Stimulated activated CD8-positive, alpha-beta memory T cell treated with anti-CD3 and anti-CD28 coated beads, Interleukin-4, amount 100 ng/mL, for 4 hours (primary cell): ENCODE data around the gene STEAP2.

Source experiments
- DNase-seq, 2 donors: peaks; one replicate each; pipeline ENCODE4 v3.0.0-alpha.2; 2020; ENCODE audit warnings: low read depth in 2 of 2, low spot score in 1 of 2

The STEAP2 gene

DNA sequence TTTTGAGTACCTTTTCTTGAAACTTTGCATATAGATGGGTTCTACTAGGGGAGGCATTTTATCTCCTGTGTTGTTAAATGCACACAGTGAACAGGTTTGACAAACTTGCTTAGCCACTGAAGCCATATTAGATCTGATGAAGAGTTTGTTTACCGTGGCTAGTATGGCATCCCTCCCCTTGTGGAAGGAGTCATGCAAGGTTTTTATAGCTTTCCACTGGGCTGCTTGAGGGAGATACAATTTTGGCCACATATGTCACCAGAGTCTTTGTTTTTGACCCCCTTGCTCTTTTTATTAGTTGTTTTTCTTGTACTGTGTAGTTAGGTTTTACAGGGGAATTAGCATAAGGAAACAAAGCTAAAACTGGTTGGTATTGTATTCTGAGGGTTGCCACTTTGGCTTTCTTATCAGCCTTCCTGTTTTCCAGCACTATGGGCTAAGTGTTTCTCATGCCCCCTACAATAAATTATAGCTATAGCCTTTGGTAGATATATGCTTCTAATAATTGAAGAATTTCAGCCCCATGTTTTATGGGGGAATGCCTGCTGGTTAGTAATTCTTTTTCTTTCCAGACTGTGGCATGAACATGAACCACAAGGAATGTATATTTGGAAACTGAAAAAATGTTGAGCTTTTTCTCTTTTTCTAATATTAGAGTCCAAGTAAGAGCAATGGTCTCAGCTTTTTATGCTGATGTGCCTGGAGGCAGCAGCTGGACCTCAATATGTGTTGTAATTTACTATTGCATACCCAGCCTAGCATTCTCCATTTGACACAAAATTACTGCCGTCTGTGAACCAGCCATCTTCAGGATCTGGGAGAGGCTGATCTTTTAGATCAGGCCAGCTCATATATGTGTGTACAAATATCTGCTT lies 18.4 kb upstream of the STEAP2 start:
- DNase-seq = no peak

- no peak for DNase-seq
Measured at GRCh38 chr7:90194911-90195809, 16.4 kb upstream of the STEAP2 start.

DNA sequence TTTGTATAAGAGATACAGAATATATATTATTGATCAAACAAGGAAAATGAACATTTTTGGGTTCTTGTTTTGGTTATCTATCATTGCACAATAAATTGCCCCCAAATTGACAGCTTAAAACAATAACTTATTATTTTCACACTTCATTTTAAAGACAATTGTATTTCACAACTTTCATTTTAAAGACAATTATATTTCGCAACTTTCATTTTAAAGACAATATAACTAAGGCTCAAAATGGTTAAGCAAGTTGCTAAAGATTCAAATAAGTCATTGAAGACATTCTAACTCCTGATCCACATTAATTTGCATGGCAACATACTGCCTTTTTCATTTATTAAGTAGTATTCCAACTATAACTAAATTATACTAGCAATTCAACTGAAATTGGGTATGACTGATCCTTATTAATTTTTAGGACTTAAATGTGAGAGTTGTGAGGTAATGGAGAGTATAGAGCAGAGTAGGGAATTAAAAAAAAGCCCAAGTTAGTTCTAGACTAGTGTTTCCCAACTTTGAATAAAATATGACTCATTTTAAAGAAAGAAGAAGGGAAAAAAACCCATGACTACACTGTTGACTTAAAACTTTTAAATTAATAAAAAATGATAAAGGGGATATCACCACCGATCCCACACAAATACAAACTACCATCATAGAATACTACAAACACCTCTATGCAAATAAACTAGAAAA lies 9.9 kb upstream of the STEAP2 start:
- no peak for DNase-seq

DNA sequence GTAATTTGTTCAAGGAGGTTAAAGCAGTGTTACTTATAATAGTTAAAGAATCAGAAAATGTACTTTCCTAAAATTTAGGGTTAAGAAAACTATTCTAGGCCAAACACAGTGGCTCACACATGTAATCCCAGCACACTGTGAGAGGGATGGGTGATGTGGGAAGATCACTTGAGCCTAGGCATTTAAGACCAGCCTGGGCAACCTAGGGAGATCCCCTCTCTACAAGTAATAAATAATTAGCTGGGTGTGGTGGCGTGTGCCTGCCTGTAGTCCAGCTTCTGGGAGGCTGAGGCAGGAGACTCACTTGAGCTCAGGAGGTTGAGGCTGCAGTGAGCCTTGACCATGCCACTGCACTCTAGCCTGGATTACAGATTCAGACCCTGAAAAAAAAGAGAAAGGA lies 3.6 kb upstream of the STEAP2 start:
- DNase-seq = no peak

DNA sequence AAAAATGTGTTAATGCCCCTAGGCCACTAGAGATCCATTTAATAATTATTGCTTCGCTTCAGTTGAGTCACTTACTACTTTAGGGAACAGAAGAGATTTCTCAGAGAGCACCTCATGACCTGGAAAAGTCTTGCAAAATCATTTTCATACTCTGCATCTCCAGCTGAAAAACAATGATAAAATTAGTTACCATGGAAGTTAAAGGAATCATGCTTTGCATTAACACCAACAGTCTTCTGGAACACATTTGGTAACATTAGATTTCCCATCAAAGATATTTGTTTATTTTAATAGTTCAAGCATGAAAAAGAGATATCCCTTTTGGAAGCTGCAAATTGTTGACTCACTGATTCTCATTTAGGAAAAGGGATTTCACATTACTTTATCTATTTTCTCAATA lies 1.8 kb upstream of the STEAP2 start:
- DNase-seq = no peak

GRCh38 chr7:90210475-90210874 lies 1.1 kb upstream of the STEAP2 start:
- no peak for DNase-seq

GRCh38 chr7:90210981-90211380 lies 559 bp upstream of the STEAP2 start:
- DNase-seq = no peak

- DNase-seq = no peak
Measured at GRCh38 chr7:90212149-90212495, 582 bp downstream of the STEAP2 start.

- DNase-seq = no peak
Measured at GRCh38 chr7:90213521-90213920, 2.0 kb downstream of the STEAP2 start.

GRCh38 chr7:90216080-90216674 lies 4.6 kb downstream of the STEAP2 start:
- no peak for DNase-seq

- DNase-seq = no peak
Measured at GRCh38 chr7:90216771-90217170, 5.2 kb downstream of the STEAP2 start.

DNA sequence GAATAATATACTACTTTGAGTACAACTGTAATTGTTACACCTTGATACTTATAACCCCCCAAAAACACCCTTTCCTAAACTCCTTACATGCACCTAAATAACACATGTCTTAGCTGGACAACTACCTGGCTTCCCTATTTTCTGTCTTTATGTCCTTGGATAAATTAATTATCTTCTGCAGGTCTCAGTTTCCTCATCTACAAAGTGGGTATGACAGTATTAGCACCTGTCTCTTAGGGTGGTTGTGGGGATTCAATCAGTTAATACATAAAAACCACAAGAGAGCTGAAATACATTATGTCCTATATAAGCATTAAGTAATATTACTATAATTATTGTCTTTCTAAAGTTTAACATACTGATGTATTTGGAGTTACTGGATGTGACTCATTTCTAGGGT lies 10.8 kb downstream of the STEAP2 start:
- no peak for DNase-seq

DNA sequence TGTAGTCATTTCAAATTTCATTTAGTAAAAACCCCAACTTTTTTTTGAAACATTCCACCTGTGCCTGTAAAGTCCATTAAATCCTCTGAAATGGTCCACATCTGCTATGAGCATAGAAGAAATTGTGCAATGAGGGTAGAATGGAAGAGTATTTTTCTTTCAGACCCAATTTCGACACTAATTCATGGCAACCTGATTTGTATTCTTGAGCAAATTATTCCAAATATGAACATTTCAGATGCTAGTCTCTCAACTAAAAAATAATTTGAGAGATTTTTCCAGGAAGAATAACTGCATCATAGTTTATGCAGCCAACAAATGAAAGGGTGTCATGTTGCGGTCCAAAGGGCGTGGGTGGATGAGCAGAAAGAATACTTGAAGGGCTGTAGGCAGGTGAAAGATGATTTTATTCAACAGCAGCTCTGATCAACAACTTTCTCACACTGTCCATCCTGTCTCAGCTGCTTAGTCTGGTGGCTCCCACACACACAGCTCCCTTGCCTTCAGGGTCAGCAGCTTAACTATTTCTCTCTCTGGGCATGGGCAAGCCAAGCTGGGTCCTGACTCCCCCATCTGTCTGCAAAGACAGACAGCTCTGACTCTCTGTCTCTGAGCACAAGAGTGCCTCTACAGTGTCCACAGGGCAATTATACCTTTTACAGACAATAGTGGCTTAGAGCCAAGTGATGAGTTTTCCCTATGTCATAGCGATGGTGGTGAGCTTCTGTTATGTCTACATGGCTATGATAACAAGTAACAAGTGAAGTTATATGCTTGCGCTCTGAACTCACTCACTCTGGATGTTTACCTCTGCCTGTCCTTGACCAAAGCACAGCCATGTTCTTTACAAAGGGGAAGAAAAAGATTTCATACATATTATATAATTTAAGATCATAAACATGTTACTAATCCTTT lies 11.5 kb downstream of the STEAP2 start:
- no peak for DNase-seq

DNA sequence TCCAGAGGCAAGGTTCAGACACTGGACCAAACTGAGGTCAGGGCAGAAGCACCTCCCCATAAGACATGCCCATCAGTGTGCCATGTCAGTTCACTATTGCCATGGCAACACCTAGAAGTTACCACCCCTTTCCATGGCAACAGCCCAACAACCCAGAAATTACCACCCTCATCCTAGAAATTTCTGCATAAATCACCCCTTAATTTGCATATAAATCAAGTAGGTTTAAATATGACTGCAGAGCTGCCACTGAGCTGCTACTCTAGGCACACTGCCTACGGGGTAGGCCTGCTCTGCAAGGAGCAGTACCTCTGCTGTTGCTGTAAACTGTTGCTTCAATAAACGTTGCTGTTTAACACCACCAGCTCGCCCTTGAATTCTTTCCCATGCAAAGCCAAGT lies 12.7 kb downstream of the STEAP2 start:
- no peak for DNase-seq

DNA sequence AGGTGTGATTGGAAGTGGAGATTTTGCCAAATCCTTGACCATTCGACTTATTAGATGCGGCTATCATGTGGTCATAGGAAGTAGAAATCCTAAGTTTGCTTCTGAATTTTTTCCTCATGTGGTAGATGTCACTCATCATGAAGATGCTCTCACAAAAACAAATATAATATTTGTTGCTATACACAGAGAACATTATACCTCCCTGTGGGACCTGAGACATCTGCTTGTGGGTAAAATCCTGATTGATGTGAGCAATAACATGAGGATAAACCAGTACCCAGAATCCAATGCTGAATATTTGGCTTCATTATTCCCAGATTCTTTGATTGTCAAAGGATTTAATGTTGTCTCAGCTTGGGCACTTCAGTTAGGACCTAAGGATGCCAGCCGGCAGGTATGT lies 13.6 kb downstream of the STEAP2 start:
- DNase-seq = no peak

GRCh38 chr7:90225601-90226000 lies 14.1 kb downstream of the STEAP2 start:
- no peak for DNase-seq

DNA sequence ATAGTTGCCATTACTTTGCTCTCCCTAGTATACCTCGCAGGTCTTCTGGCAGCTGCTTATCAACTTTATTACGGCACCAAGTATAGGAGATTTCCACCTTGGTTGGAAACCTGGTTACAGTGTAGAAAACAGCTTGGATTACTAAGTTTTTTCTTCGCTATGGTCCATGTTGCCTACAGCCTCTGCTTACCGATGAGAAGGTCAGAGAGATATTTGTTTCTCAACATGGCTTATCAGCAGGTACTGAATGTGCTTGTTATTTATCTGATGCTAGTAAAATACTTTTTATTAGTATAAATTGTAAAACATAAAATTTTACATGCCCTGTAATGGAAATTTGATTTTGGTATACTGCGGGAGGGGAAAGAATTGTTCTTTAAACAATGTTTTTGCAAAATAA lies 15.7 kb downstream of the STEAP2 start:
- no peak for DNase-seq

DNA sequence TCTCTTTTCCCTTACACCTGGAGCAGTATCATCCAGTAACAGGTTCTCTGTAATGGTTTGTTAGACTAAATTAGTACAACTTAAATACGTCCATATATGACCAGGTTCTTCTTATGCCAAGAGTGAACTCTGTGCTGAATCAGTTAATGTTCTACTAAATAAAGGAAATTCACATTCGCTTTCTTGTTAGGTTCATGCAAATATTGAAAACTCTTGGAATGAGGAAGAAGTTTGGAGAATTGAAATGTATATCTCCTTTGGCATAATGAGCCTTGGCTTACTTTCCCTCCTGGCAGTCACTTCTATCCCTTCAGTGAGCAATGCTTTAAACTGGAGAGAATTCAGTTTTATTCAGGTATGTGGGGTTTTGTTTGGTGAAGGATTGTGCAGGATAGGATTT lies 18.1 kb downstream of the STEAP2 start:
- DNase-seq = no peak

DNA sequence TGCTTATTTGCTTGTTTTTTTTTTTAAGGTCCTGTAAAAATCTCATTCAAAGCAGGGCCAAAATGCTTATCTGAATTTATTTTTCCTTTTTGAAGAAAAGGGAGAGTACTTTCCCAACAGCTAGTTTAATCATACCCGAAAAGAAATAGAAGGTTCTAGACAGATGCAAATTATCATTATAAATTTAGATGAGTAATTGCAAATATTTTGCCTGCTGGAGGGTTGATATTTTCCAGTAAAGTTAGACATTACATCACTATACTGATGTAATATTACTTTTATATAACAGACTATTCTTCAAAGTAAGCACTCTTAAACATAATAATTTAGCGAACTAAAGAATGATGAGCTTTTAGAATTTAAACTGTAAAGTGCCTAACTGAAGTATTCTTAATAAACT lies 19.3 kb downstream of the STEAP2 start:
- no peak for DNase-seq

DNA sequence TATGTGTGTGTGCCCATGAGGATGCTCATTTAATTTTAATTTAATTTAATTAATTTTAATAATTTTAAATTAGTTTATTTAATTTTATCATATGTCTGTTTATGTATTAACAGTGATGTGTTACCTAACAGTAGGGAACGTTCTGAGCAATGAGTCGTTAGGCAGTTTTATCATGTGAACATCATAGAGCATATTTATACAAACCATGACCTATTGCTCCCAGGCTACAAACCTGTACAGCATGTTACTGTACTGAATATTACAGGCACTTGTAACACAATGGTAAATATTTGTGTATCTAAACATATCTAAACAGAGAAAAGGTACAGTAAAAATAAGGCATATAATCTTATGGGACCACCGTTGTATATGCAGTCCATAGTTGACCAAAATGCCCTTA lies 19.8 kb downstream of the STEAP2 start:
- DNase-seq = no peak
